ENCODE data around the gene FBXO4. TPM values are rescaled to one million over a fixed set of nuclear protein-coding genes. Genes with fewer than 3 reads are reported as not detected.

Gene FBXO4
- total RNA-seq, 1 donor from 2014 or later = 11.1 TPM

GRCh38 chr5:41951224-41951623 lies 26.1 kb downstream of the FBXO4 start:
- TF ChIP-seq, protein P1, sequence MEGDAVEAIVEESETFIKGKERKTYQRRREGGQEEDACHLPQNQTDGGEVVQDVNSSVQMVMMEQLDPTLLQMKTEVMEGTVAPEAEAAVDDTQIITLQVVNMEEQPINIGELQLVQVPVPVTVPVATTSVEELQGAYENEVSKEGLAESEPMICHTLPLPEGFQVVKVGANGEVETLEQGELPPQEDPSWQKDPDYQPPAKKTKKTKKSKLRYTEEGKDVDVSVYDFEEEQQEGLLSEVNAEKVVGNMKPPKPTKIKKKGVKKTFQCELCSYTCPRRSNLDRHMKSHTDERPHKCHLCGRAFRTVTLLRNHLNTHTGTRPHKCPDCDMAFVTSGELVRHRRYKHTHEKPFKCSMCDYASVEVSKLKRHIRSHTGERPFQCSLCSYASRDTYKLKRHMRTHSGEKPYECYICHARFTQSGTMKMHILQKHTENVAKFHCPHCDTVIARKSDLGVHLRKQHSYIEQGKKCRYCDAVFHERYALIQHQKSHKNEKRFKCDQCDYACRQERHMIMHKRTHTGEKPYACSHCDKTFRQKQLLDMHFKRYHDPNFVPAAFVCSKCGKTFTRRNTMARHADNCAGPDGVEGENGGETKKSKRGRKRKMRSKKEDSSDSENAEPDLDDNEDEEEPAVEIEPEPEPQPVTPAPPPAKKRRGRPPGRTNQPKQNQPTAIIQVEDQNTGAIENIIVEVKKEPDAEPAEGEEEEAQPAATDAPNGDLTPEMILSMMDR (IDR thresholded peaks at IDR 0.05) = no peak
- H3K27ac ChIP-seq = no peak overlapping the region
- no peak for DNase-seq
- no peaks in the 10 kb centered on the region for H3K4me1 ChIP-seq
- H3K36me3 ChIP-seq = no peaks in the 10 kb centered on the region
- intact Hi-C loops (cut with DNase I) = no loop called here
- H3K4me3 ChIP-seq = no peak overlapping the region
- no peaks in the 10 kb centered on the region for H3K9me3 ChIP-seq
- no peaks in the 10 kb centered on the region for H3K27me3 ChIP-seq
- ATAC-seq = no peak

DNA sequence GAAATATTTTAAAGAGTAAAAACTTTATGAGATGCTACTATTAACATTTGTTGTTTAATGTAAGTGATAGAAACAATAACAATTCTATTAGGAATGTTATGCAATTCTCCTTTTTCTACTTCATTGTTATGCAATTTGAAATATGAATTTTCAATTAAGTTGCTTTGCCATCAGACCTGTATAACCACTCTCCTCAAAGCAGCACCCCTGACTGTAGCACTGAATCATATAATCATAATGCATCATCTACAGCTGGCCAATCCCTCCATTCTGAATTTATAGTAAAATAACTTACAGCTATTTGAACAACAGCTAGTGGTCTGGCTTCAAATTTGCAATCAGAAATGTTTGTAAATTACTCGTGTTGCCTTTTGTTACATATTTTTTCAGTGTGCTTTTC lies 29.2 kb downstream of the FBXO4 start:
- DNase-seq = no peak
- Histone ChIP-seq H3K36me3 (no peaks in the 10 kb centered on the region), H3K27ac (no peak overlapping the region), H3K27me3 (no peaks in the 10 kb centered on the region), H3K9me3 (no peaks in the 10 kb centered on the region), H3K4me3 (no peak overlapping the region), H3K4me1 (no peaks in the 10 kb centered on the region)
- intact Hi-C loops (cut with DNase I) = no loop called here
- no peak for ATAC-seq
- TF ChIP-seq, protein P1 (IDR thresholded peaks at IDR 0.05) = no peak

DNA sequence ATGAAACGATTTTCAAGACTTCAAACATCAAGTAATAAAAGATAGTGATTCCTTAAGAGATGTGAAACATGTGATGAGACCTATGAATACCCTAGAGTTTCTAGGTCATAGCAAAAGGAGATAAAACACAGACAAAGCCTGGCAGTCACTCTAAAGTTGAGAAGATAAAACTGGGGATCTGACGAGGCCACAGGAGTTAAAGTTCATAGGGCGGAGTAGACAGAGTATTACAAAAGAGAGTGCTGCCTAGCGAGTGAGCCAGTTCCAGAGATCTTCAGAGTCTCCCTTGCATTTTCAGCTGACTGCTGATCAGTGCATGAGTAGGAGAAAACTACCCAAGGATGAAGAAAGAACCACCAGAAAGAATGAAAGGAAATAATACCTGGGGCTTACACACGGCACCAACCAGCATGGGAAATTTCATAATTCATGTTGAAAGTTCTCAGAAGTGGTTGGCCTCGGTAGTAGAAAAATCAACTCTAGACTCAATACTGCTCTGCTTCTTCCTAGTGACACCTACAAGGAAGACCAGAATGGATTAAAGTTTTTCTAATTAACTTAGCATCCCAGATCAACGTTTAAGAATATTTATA lies 30.4 kb downstream of the FBXO4 start:
- no peak for ATAC-seq
- H3K4me3 ChIP-seq = no peak overlapping the region
- no peaks in the 10 kb centered on the region for H3K27me3 ChIP-seq
- H3K27ac ChIP-seq = no peak overlapping the region
- no peaks in the 10 kb centered on the region for H3K4me1 ChIP-seq
- no peaks in the 10 kb centered on the region for H3K9me3 ChIP-seq
- DNase-seq = no peak
- TF ChIP-seq, protein P1 (IDR thresholded peaks at IDR 0.05) = no peak
- intact Hi-C loops (cut with DNase I) = no loop called here
- no peaks in the 10 kb centered on the region for H3K36me3 ChIP-seq

DNA sequence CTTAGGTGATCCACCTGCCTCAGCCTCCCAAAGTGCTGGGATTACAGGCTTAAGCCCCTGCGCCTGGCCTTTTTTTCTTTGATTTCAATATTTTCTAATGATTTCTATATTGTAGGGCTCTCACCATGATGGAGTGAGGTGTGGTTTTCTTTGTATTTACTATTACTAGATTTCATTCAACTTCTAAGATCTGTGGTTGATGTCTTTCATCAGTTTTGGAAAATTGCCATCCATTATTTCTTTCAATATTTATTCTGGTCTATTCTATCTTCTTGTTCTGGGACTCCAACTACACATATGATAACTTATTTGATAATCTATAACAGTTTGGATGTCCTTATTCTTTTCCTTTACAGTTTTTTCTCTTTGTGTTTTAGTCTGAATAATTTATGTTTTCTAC lies 31.9 kb downstream of the FBXO4 start:
- H3K4me3 ChIP-seq = no peak overlapping the region
- H3K36me3 ChIP-seq = no peaks in the 10 kb centered on the region
- no peak for ATAC-seq
- DNase-seq = no peak
- H3K27me3 ChIP-seq = no peaks in the 10 kb centered on the region
- H3K9me3 ChIP-seq = no peaks in the 10 kb centered on the region
- intact Hi-C loops (cut with DNase I) = no loop called here
- TF ChIP-seq, protein P1 (IDR thresholded peaks at IDR 0.05) = no peak
- no peaks in the 10 kb centered on the region for H3K4me1 ChIP-seq
- no peak overlapping the region for H3K27ac ChIP-seq

GRCh38 chr5:41960481-41960880 lies 35.4 kb downstream of the FBXO4 start:
- H3K36me3 ChIP-seq = no peaks in the 10 kb centered on the region
- TF ChIP-seq, protein P1 (IDR thresholded peaks at IDR 0.05) = no peak
- H3K4me1 ChIP-seq = no peaks in the 10 kb centered on the region
- no peak overlapping the region for H3K4me3 ChIP-seq
- H3K27me3 ChIP-seq = no peaks in the 10 kb centered on the region
- ATAC-seq (no peak), DNase-seq (no peak)
- H3K9me3 ChIP-seq = no peaks in the 10 kb centered on the region
- no peak overlapping the region for H3K27ac ChIP-seq
- intact Hi-C loops (cut with DNase I) = no loop called here

DNA sequence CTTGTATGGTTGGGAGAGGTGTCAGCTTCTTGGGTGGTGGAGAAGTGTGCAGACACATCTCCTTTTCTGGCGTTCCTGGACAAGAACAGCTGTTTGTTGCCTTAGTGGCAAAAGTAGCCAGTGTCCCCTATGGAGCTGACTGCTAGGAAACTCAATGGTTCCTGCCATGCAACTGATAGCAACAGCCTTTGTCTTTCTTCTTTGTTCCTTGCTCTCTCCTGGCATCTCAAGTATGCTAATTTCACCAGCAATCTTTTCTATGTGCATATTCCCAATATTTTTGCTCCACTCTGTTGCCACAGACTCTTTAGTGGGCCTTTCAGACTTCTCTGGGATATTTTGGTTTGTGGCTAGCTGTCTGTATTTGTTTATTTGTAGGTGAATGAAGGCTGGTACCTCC lies 36.7 kb downstream of the FBXO4 start:
- TF ChIP-seq, protein P1 (IDR thresholded peaks at IDR 0.05) = no peak
- ATAC-seq (no peak), DNase-seq (no peak)
- Histone ChIP-seq H3K9me3 (no peaks in the 10 kb centered on the region), H3K27ac (no peak overlapping the region), H3K4me3 (no peak overlapping the region), H3K36me3 (no peaks in the 10 kb centered on the region), H3K27me3 (no peaks in the 10 kb centered on the region), H3K4me1 (no peaks in the 10 kb centered on the region)
- intact Hi-C loops (cut with DNase I) = no loop called here
